ENCODE measurements around the gene BIN1.

Gene BIN1

DNA sequence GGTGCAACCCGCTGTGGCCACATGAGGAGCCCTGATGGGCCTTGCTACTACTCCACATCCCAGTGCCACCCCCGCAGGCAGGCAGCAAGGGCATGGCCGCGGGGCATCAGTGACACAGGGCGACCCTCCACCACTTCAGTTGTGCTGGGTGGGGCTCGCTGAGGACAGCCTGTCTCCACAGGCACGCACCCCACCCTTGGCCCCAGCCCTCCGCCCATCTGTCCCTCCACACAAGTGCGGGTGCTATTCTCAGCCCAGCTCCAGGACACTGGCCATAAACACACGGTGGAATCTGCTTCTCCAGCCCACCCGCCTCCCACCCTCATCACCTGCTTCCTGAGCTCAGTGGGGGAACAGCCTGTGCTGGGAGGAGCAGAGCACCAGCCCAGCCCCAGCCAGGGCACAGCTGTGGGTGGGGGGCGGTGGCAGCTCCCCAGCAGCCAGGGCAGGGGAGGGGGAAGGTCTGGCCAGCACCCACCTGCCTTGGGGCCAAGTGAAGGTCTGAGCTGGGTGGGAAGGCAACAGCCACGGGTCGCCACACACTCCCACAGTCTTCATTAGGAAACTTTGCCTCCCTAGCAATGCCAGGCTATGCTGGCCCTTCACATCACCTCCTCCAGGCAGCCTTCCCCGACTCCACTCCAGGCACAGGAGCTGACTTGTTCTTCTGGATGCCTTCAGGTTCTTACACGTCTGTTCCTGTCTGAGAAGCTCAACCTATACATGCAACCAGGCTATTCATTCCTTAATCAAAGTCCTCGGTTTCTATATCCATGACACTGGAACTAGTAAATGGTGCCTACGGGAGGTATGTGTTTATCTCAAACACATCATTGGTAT, 16.5 kb downstream of the BIN1 start:
- no peak for DNase-seq

DNA sequence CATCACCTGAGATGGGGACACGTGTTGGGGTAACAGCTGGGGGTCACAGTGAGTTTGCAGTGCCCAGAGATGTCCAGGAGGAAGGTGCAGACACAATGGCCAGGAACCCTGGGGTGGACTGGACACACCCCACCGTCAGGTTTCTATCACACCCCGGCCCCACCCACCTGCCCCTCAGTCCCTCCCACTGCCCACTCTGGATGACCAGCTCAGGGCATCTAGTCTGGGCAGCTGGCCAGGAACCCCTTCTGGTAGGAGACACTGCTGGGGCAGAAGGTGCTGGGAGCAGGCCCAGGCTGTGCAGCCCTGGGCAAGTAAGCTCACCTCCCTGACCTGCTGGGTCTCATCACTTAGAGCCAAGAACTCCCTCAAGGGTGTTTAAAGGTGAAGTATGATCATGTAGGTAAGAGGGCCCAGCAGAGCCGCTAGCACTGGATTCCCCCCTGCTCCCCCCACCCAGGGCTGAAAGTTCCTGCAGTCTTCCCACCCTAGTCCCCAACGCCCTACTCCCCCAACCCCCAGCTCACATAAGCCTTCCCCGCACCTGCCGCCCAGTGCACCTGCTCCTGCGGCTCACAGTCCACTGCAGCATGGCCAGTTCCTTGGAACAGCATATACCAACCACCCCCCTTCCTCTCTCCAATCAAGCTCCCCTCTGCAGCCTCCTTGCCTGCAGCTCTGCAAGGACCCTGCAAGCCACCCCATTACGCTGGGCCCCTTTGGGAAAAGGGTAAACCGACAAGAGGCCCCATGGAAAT, 17.3 kb downstream of the BIN1 start:
- DNase-seq: no peak

DNA sequence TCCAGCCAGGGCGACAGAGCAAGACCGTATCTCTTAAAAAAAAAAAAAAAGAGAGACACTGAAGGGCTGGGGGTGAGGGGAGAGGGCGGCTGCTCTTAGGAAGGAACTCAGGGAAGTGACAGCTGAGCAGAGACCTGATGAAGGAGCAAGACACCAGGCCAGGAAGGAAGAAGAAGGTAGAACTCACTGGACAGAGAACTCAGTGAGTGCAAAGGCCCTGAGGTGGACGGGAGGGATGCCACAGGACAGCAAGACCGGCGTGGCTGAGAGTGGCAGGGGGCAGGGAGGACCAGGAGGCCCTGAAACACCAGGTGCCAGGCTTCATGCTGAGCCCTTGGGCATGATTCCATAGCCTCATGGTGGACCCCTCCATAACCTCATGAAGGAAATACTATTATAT, 18.2 kb downstream of the BIN1 start:
- DNase-seq: no peak

DNA sequence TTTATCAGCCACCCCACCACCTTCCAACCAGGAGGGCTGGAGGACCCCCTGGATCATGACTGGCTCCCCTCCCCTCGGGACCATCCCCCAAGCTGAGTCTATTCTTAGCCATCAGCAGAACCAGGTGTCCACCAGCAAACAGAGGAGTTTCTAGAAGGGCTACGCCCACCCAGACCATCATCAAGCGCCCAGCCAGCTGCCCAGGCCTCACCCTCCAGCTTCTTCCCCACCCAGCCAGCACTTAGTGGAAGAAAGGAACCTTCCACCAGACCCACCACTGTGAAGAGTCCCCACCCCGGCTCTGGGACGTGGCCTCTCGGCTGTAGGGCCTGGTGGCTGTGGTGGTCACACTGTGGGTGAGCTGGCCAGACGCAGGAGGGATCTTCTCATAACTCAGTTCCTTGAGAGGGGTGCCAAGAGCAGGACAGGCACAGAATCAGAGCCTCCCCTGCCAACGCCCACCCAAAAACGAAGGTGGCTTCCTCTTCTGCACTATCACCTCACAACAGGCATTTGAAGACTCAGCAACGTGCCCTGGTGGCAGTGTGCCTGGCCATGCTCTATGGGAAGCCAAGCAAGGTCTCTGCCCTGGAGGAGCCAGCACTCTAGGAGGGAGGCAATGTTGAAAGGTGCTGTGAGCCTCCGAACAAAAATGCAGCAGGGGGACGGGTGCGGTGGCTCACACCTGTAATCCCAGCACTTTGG, 19.0 kb downstream of the BIN1 start:
- no peak for DNase-seq

DNA sequence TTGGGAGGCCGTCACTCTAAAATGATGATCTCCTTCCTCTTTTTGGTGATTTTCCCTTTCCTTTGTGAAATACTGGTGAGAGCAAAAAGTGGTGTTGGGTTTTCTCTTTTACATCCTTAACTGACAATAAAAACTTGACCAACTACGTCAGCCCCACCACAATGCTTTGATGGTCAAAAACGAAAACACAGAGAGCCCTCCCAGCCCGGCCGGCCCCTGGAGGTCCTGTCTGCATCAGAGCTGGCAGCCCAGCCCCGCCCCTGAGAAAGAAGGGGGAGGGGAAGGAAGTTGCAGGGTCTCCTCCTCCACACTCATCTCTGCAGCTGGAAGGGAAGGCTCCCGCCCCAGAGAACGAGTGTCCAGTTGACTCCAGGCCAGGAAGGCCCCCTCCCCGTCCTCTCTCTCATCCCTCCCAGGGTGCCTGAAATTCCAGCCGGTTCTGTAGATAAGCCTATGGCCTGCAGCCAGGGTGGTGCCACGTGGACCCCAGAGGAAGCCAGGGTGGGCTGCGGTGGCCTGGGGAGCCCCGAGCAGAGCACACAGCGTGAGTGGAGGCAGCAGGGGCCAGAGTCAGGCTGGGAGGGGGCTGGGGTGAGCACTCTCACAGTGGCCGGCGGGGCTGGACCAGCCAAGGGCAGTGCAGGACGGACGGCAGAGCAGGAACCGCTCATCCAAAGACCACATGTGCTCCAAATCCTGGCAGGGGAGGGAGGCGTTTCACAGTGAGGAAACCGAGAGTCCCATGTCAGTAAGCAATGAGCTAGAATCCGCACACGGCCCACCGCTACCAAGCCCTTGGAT, 19.8 kb downstream of the BIN1 start:
- no peak for DNase-seq

DNA sequence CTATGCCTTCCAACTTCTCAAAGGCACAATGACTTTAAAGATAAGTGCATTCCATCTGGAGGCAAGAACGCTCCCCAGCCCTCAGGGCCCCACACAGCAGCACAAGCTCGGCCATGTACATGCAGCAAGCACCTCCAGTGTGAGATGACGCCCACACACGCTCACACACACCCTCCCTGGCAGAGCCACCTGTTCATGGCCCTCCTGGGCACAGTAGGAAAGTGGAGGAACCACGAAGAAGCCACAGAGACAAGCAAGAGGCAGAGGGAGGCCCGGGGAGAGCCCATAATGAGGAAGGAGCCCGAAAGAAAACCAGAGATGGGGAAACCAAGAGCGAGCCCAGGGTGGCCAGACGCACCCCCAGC, 21.7 kb downstream of the BIN1 start:
- DNase-seq: no peak

DNA sequence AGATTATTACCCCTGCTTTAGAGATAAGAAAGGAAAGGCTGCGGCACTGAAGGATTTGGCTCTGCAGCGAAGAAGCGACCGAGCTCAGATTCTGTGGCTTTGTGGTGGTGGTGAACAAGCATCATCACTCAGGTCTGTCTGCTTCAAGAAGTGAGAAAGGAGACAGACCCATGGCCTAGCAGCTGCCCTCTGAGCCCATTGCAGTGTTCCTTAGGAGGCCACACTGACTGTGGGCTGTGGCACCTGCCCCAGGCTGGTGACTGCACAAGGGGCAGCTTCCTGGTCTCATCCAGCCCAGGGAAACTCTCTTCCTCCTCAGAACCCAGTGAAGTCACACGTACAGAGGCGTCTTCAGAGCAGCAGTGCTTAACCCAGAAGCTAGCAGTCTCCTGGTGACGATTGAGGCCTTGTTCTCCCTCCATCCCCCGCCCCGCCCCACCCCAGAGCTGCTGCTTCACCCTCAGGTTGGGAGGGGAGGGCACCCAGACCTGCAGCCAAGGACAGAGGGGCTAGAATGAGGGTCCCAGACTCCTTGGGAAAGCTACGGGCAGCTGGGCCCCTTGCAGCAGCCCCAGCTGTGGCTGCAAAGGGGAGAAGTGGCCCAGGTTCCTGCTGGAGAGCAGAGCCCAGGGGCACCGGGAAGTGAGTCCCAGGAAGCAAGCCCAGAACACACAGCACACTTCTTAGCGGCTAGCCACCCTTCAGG, 22.2 kb downstream of the BIN1 start:
- DNase-seq: no peak

DNA sequence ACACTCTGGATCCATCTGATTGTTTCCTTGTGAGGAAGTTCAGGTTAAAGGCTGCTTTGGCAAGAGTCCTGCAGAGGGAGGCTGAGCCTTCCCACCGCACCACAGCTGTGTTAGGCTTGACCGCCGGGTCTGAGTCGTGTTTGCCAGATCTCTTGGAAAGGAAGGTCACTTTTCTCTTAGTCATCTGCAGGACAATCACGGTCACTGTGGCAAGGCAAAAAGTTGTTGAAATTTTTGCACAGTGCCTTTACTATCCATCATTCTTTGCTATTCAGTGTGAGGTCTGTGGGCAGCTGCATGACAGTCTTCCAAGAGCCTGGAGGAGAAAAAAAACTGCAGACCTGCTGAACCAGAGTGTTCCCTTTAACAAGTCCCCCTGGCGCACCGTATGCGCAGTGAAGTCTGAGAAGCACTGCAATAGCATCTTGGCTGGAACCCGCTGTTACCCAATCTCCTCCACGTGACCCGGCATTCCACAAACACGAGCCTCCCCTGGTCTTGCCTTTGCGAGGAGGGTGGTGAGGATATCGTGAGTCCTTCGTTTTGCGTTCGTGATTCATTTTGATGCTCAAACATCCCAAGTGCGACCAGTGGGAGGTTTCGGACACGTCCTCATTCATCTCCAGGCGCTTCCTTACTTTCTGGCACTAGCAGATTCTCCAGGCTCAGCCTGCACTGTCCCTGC, 23.0 kb downstream of the BIN1 start:
- DNase-seq: no peak

DNA sequence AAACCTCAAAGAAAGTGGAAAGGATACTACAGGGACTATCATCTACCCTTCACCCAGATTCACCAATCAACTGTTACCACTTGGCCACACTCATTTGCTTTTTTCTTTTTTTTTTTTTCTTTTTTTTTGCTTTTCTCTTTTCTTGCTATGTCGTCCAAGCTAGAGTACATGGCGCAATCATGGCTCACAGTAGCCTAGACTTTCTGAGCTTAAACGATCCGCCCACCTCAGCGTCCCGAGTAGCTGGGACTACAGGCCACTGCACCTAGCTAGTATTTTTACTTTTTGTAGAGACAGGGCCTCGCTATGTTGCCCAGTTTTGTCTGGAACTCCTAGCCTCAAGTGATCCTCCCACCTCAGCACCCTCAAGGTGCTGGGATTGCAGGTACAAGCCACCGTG, 24.0 kb downstream of the BIN1 start:
- no peak for DNase-seq

DNA sequence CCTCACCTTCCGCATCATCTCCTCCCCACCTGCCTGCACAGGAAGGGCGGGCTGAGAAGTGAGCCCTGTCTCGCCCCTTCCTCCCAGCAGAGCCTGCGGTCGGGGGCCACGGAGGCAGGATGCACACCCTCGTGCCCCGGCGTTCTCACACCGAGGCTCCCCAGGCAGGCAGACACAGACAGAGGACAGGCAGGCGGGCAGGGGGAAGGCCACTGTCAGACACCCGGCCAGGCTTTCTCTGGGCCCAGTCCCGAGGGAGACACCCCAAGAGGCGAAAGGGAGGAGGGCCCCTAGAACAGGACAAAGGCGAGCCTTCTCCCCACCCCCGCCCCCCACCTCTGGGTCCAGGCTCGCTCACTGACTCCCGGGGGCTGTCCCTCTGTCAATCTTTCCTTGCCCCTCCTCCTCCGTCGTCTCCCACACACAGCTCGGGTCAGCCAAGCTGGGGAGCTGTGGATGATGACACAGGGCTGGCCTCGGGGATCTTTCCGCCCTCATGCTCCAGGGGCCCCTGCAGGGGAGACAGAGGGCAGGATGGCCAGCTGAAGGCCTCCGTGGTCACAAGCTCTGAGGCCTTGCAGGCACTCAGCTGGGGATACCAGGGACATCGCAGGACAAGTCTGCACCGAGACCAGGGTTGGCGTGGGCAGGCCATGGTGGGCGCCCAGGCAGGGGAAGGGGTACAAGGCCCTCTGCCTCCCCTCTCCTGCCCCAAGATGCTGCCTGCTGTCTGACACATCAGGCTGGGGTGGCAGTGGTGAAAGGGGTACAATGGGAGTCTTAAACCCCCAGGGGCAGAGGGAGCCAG, 24.9 kb downstream of the BIN1 start:
- DNase-seq: peak; percentile 59

DNA sequence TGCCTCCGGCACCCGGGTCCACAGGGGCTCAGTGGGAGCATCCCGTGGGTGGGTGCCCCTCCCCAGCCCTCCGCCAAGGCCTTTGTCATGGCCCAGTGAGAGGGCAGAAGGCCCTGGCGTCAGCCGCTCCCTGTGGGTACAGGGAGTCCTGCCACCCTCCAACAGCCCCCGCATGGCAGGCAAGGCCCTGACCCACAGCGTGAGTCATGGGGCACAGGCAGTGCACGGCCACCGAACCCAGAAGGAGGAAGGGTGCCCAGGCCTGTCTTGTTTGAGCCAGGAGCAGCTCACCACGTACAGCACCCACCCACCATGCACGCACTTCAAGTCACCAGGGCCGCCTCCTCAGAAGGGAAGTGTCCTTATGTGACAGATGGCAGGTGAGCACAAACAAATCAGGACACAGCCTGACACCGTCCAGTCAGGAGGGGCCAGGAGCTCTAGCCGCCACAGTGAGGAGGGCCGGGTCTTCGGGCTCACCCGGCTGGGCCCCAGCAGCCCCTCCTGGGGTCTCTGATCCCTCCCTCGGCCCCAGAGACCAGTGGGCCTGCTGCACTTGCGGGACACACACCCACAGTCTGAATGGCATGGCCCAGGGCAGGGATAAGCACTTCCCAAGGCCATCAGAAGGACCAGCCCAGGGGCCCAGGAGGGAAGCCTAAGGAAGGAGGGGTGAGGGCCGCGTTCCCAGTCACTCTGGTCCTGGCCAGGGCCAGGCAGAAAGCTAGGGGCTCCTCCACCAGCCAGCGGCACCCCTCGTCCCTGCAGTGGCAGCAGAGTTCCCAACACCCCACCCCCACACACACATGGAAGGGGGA, 25.8 kb downstream of the BIN1 start:
- DNase-seq: peak; percentile 60

DNA sequence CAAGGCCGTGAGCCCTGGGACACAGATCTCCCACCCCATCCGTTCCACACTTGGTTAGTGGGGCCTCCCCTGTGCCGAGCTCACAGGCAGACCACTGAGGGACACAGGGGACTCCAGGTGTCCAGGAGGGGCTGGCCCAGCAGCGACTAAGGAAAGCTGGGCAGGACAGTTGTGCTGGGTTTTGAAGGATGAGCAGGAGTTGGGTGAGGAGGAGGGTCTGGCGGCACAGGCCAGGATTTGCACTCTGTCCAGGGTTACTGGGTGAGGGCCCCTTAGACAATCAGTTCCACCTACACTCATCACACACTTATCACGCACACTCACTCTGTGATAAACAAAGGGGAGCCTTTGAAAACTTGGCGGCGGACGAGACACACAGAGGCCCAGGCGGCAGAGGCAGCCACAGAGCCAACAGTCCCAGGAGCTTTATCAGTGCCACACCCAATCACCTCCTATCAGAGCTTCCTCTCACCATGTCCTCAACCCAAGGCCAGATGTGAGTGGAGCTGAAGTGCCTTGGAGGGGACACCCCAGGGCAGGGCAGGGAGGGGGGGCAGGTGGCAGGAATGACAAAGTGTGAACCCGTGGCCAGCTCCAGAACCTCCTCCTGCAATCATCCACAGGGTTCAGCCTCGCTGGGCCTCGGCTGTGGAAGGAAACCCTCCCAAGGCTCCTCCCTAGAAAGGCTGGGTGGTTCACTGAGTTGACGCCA, 26.6 kb downstream of the BIN1 start:
- peak; percentile 55 for DNase-seq

DNA sequence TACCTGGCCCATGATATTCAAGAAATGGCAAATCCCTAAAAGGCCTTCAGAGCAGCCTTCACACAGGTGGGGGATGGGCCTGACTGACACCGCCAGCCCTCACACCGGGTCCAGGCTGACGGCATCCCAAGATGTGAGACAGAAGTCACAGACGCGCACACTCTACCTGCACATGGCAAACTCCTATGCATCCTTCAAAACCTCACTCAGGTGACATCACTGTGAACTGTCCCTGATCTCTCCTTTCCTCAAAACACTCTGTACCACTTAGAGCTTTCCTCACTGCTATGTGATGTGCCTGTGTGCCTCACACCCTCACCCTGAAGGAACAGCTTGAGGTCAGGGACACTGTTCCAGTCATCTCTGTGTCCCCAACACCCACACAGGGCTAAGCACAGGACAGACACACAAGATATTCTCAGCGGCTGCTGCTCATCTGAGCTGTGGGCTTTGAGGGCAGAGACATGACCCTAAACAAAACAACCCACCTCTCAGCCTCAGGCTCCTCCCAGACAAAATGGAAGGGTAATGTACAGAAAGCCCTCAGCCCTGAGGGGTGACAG, 27.5 kb downstream of the BIN1 start:
- DNase-seq: no peak

DNA sequence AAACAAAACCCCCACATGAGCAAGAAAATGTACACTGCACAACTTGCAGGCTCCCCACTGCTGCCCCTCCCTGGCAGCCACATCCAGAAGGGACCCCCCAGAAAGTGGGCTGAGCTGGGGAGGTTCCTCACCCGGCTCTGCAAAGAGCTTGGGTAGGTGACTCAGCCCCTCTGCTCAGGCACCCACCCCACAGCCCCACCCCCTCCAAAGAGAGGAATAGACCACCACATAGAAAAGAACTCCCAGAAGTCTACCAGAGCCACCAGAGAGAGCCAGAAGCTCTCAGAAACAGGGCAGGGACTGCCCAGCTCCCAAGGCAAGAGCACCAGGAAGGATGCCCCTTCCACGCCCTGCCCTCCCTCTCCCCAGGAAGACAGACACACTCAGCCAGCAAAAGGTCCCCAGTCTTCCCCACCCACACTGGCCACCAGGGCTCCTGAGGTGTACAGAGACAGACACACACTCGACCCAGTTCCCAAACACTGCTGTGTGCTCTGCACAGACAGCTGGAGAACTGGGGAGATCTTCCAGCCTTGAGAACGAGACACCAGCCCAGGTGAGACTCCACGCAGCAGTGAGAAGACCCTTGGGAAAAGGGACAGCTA, 28.2 kb downstream of the BIN1 start:
- DNase-seq: no peak

DNA sequence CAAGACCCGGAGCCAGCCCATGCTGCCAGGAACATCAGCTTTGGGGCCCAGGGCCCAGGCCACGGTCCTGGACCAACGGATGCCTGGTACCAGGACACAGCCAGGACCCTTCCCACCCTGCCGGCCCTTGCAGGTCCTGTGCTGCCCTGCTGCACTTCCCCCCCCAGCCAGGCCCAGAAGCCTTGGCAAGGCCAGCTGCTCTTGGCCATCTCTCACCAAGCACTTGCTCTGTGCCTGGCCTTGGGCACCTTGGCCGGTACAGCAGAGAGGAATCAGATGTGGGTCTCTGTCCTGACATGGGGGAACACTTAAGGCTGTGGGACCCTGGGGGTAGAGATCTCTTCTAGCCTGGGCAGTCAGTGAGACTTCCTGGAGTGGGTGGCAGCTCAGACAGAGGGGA, 28.9 kb downstream of the BIN1 start:
- no peak for DNase-seq

DNA sequence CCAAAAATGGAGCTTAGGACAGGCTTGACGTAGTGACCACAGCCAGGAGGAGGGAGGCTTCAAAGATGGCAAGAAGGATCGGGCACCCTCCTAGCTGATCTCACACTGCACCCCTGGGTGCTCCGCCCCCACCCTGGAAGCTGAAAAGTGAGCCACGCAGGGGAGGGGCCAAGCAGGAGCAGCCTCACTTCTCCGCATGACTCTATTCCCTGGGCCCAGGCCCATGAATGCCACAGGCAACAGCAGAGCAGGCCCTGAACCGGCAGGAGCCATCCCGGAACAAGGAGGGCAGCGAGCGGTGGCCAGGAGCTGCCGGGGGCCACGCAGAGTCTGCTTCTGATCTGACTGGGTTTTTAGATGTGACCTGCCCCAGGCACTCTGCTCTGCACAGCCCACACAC, 30.0 kb downstream of the BIN1 start:
- no peak for DNase-seq

DNA sequence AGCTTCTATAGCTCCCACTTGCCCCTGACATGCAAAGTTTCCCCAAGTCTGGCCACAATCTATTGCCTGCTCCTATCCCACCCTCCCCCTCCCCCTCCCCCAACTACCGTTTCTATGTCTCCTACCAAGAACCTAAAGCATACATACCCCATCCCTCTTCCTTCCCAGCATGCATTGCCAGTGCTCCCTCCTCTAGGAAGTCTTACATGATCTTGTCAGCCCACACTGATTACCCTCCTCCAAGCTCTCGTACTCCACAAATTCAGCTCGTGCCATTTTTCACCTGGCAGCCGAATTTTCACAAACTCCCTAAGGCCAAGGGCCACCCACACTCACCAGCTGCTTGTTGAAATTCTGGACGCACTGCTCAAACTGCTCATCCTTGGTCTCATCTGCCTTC, 30.7 kb downstream of the BIN1 start:
- DNase-seq: no peak

DNA sequence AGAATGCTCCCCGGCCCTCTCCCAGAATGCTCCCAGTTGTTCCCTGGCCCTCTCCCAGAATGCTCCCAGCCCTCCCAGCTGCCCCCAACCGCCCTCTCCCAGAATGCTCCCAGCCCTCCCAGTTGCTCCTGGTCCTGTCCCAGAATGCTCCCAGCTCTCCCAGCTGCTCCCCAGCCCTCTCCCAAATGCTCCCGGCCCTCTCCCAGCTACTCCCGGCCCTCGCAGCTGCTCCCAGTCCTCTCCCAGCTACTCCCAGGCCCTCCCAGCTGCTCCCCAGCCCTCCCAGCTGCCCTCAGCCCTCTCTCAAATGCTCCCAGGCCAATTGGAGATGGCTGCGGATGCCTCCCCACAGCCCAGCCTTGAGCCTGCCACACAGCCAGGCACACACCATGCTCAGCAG, 31.1 kb downstream of the BIN1 start:
- DNase-seq: no peak

DNA sequence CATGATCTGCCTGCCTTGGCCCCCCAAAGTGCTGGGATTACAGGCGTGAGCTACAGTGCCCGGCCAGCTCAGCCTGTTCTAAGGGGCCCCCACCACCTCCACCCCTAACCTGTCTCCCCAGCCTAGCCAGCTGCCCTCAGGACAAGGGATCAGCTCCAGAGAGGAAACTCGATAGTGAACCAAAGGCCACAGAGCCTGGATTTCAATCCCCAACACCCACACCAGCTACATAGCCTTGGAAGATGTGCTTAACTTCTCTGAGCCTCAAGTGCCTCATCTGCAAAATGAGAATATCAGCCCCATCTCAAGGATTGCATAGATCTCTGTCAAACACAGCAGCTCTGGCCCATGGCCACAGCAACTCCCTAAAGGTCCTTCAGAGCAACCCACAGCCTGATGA, 32.0 kb downstream of the BIN1 start:
- no peak for DNase-seq

All from stimulated activated naive CD4-positive, alpha-beta T cell treated with Interleukin-2 at 50 U/mL for 16 hours (primary cell).